ENCODE measurements around the gene NAA20.

Gene NAA20

GRCh38 chr20:20021835-20022234 is 4.7 kb downstream of the NAA20 start:
- no peak for DNase-seq (ENCODE audit: extremely low spot score)
- CTCF ChIA-PET: interaction anchor here (2.5 to 2.9 kb wide), 2 partner anchors 11 to 29 kb away, joined by 8 to 12 read pairs; no protein-coding TSS in a partner anchor
- POLR2A ChIA-PET: no interaction called here
- TF ChIP-seq CTCF (IDR thresholded peaks at IDR 0.05; ENCODE audit: control extremely low read depth, extremely low read depth, low read depth, missing control alignments): no peak

- TF ChIP-seq CTCF (IDR thresholded peaks at IDR 0.05; ENCODE audit: control extremely low read depth, extremely low read depth, low read depth, missing control alignments): no peak
- ChIA-PET CTCF (interaction anchor here (1.3 to 2.9 kb wide), 3 partner anchors 10 to 29 kb away, joined by 4 to 12 read pairs (median 8); no protein-coding TSS in a partner anchor), POLR2A (interaction anchor here (0.7 kb wide), 1 partner anchor 105 kb away, joined by 5 read pairs; no protein-coding TSS in a partner anchor)
- DNase-seq (ENCODE audit: extremely low spot score): peak; percentile 48
These were observed 5.3 kb downstream of the NAA20 start for GRCh38 chr20:20022498-20022897.

DNA sequence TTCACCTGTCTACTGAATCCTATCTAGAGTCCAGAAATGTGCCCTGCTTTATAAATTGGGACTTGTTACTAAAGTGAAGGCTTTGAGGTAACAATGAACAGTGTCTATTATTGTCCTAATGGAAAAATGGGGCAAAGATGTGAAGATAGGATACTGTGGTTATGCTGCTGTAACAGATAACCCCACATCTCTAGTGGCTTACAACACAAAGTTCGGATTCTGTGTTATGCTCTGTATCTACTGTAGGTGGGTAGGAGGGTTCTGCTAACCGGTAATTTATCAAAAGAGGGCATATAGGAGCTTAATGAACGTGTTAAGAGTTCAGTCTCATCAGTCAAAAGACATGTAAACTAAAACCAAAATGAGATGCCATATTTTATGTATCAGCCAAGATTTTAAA is 6.2 kb downstream of the NAA20 start:
- CTCF ChIA-PET: interaction anchor here (1.3 kb wide), 1 partner anchor 14 kb away, joined by 4 read pairs; no protein-coding TSS in a partner anchor
- TF ChIP-seq CTCF (IDR thresholded peaks at IDR 0.05; ENCODE audit: control extremely low read depth, extremely low read depth, low read depth, missing control alignments): no peak
- no peak for DNase-seq (ENCODE audit: extremely low spot score)
- POLR2A ChIA-PET: no interaction called here

DNA sequence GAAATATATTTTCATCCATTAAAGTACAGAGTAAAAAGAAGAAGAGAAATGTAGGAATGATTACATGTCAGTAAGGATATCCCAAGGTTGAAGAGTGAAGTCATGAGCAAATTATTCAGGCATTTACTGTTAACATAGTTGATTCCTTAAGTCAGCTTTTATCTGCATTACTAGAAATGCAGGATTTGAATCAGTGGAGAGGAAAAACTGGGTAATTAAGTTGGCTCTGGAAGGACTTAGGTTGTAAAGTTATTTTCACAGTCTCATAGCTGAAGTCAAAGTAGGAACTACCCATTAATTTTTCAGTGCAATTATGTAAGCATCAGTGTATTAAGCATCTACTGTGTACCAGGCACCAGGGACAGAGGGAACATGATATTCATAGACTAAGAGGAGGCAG is 7.8 kb downstream of the NAA20 start:
- ChIA-PET POLR2A (interaction anchor here (0.6 kb wide), 1 partner anchor 72 kb away, joined by 3 read pairs; no protein-coding TSS in a partner anchor), CTCF (no interaction called here)
- DNase-seq (ENCODE audit: extremely low spot score): no peak
- TF ChIP-seq CTCF (IDR thresholded peaks at IDR 0.05; ENCODE audit: control extremely low read depth, extremely low read depth, low read depth, missing control alignments): no peak

- DNase-seq (ENCODE audit: extremely low spot score): no peak
- TF ChIP-seq CTCF (IDR thresholded peaks at IDR 0.05; ENCODE audit: control extremely low read depth, extremely low read depth, low read depth, missing control alignments): no peak
- POLR2A ChIA-PET: no interaction called here
- CTCF ChIA-PET: interaction anchor here (1.4 to 2.9 kb wide), 3 partner anchors 10 to 23 kb away, joined by 3 to 14 read pairs (median 13); partner anchors contain the start of gene NAA20
These were observed 10.1 kb downstream of the NAA20 start for GRCh38 chr20:20027284-20027683.

- no peak for DNase-seq (ENCODE audit: extremely low spot score)
- ChIA-PET CTCF (interaction anchor here (3.5 kb wide), 1 partner anchor 11 kb away, joined by 12 read pairs; no protein-coding TSS in a partner anchor), POLR2A (interaction anchor here (0.6 kb wide), 1 partner anchor 9 kb away, joined by 4 read pairs; no protein-coding TSS in a partner anchor)
- no peak for TF ChIP-seq CTCF (IDR thresholded peaks at IDR 0.05; ENCODE audit: control extremely low read depth, extremely low read depth, low read depth, missing control alignments)
These were observed 14.6 kb downstream of the NAA20 start for GRCh38 chr20:20031790-20032189.

Data from GM10248 (cell line).